Sigmoid colon (tissue), 3 donors: ENCODE data around the gene C5AR1.

Experiments
- CTCF ChIP-seq, 4 experiments: fragments of 450-650 bp in 3 of 4; fragments of 200-600 bp in 1 of 4; IDR thresholded peaks; one replicate each; pipeline ENCODE4 v1.5.1; 2016 to 2019; ENCODE audit warnings: antibody characterized with exemption in 4 of 4, mild to moderate bottlenecking in 3 of 4, moderate library complexity in 2 of 4
- POLR2A ChIP-seq, 2 donors: fragments of 450-650 bp; IDR thresholded peaks; one replicate each; pipeline ENCODE4 v1.6.1; 2016; ENCODE audit warnings: antibody characterized with exemption in 2 of 2, mild to moderate bottlenecking in 2 of 2, moderate library complexity in 2 of 2

- TF ChIP-seq CTCF (IDR thresholded peaks at IDR 0.05) = no peak
- no peak for TF ChIP-seq POLR2A (IDR thresholded peaks at IDR 0.05)
Measured at GRCh38 chr19:47370045-47370611, 60.5 kb downstream of the C5AR1 start.
